Measurements from ENCODE around the gene ZRANB2.

- TF ChIP-seq XRCC5 (IDR thresholded peaks at IDR 0.05; ENCODE audit: low read depth, low read length) = no peak
- no peak for TF ChIP-seq CTCF (IDR thresholded peaks at IDR 0.05 in 2 of 3, conservative IDR thresholded peaks at IDR 0.05 in 1 of 3; ENCODE audit: insufficient read depth in 2 of 3, low read depth in 1 of 3, low read length in 3 of 3)
- no peak for TF ChIP-seq GATA2 (CRISPR knock-in tag; IDR thresholded peaks at IDR 0.05)
- TF ChIP-seq FOXA1 (IDR thresholded peaks at IDR 0.05; ENCODE audit: borderline replicate concordance) = no peak
- TF ChIP-seq NBN (IDR thresholded peaks at IDR 0.05; ENCODE audit: low read depth) = no peak
- TF ChIP-seq EGR1 (conservative IDR thresholded peaks at IDR 0.05) = no peak
- no peak for TF ChIP-seq MAFF (IDR thresholded peaks at IDR 0.05; ENCODE audit: low read length)
- no peak for TF ChIP-seq DLX4 (CRISPR knock-in tag; IDR thresholded peaks at IDR 0.05)
- TF ChIP-seq PATZ1 (CRISPR knock-in tag; IDR thresholded peaks at IDR 0.05; ENCODE audit: borderline replicate concordance) = no peak
- TF ChIP-seq JUND (IDR thresholded peaks at IDR 0.05; ENCODE audit: borderline replicate concordance, low read depth, low read length) = no peak
- no peak for TF ChIP-seq JUND (tag; IDR thresholded peaks at IDR 0.05; ENCODE audit: borderline replicate concordance, low read depth, low read length)
- TF ChIP-seq POLR3G (IDR thresholded peaks at IDR 0.05; ENCODE audit: extremely low read depth, insufficient read length, insufficient replicate concordance) = no peak
Measured at GRCh38 chr1:71028981-71029380, 51.9 kb downstream of the ZRANB2 start.

All from K562 (cell line).